WTC11 (cell line): Measurements from ENCODE around the gene INPP5K. TPM values are rescaled to one million over a fixed set of nuclear protein-coding genes. Genes with fewer than 3 reads are reported as not detected.

Source experiments
- ATAC-seq: fragments of 200-7000 bp; cut with Tn5 transposase; 2 replicates; pipeline ENCODE4 v1.10.0; 2021; ENCODE audit warnings: mild to moderate bottlenecking, moderate library complexity
- CTCF ChIA-PET: fragments of 300-600 bp; sonication (Branson Sonifier 250); formaldehyde crosslinking; loops from one replicate; lab custom pipeline; 2021; ENCODE audit warnings: antibody characterized with exemption; lab: Charles Lee
- POLR2A ChIA-PET: fragments of 350-600 bp; sonication (Branson Sonifier 250); formaldehyde crosslinking; loops from one replicate; lab custom pipeline; 2021; ENCODE audit warnings: antibody characterized with exemption; lab: Charles Lee
- DNase-seq: peaks from one replicate; pipeline ENCODE4 v3.0.0; 2021; ENCODE audit warnings: low spot score
- H3K27ac Mint-ChIP-seq: 2 replicates; pipeline ENCODE4 v1.8.0; 2021; ENCODE audit warnings: mixed read lengths
- H3K27me3 Mint-ChIP-seq: 2 replicates; pipeline ENCODE4 v1.8.0; 2021; ENCODE audit warnings: low read depth, mild to moderate bottlenecking, moderate library complexity, mixed read lengths
- H3K36me3 Mint-ChIP-seq: 2 replicates; pipeline ENCODE4 v1.8.0; 2021; ENCODE audit warnings: mixed read lengths
- H3K4me1 Mint-ChIP-seq: 2 replicates; pipeline ENCODE4 v1.8.0; 2022; ENCODE audit warnings: mixed read lengths
- H3K4me3 Mint-ChIP-seq: 2 replicates; pipeline ENCODE4 v1.8.0; 2021; ENCODE audit warnings: mild to moderate bottlenecking, moderate library complexity, mixed read lengths
- H3K9me3 Mint-ChIP-seq: 2 replicates; pipeline ENCODE4 v1.8.0; 2021; ENCODE audit warnings: mixed read lengths
- ATF1 ChIP-seq: sonication (generic); formaldehyde crosslinking; IDR thresholded peaks from 2 replicates; pipeline ENCODE4 v1.8.1; 2023; ENCODE audit warnings: mild to moderate bottlenecking, moderate library complexity, missing genetic modification reagents
- CDX4 ChIP-seq: fragments of 250-450 bp; sonication (Bioruptor Pico); IDR thresholded peaks from 2 replicates; pipeline ENCODE4 v1.9.0; 2021; ENCODE audit warnings: moderate library complexity, mild to moderate bottlenecking, inconsistent platforms, borderline replicate concordance
- CREB1 ChIP-seq: sonication (generic); formaldehyde crosslinking; IDR thresholded peaks from 2 replicates; pipeline ENCODE4 v1.8.0; 2023; ENCODE audit warnings: mild to moderate bottlenecking, missing genetic modification reagents
- CREM ChIP-seq: sonication (generic); formaldehyde crosslinking; IDR thresholded peaks from 2 replicates; pipeline ENCODE4 v1.8.1; 2022; ENCODE audit warnings: mild to moderate bottlenecking, missing genetic modification reagents, moderate library complexity
- EMX1 ChIP-seq: fragments of 250-450 bp; sonication (Bioruptor Pico); IDR thresholded peaks from 2 replicates; pipeline ENCODE4 v1.8.0; 2021; ENCODE audit warnings: mild to moderate bottlenecking
- FOXJ3 ChIP-seq: sonication (generic); formaldehyde crosslinking; IDR thresholded peaks from 2 replicates; pipeline ENCODE4 v1.9.0; 2021; ENCODE audit warnings: missing genetic modification reagents, mild to moderate bottlenecking, borderline replicate concordance
- FOXK1 ChIP-seq: sonication (generic); formaldehyde crosslinking; IDR thresholded peaks from 2 replicates; pipeline ENCODE4 v1.8.0; 2022; ENCODE audit warnings: mild to moderate bottlenecking, moderate library complexity, missing genetic modification reagents
- GABPB1 ChIP-seq: sonication (generic); formaldehyde crosslinking; IDR thresholded peaks from 2 replicates; pipeline ENCODE4 v1.8.1; 2023; ENCODE audit warnings: mild to moderate bottlenecking, missing genetic modification reagents
- GRHL2 ChIP-seq: fragments of 250-450 bp; sonication (Bioruptor Pico); IDR thresholded peaks from 2 replicates; pipeline ENCODE4 v1.8.0; 2022; ENCODE audit warnings: mild to moderate bottlenecking, moderate library complexity; ENCODE audit not compliant: insufficient replicate concordance, severe bottlenecking
- KAT7 ChIP-seq: sonication (generic); formaldehyde crosslinking; IDR thresholded peaks from 2 replicates; pipeline ENCODE4 v1.8.1; 2023; ENCODE audit warnings: missing genetic modification reagents, mild to moderate bottlenecking, borderline replicate concordance
- NR2C2 ChIP-seq: sonication (generic); formaldehyde crosslinking; IDR thresholded peaks from 2 replicates; pipeline ENCODE4 v1.8.0; 2022; ENCODE audit warnings: mild to moderate bottlenecking, missing genetic modification reagents
- RELA ChIP-seq: sonication (generic); formaldehyde crosslinking; IDR thresholded peaks from 2 replicates; pipeline ENCODE4 v1.8.1; 2022; ENCODE audit warnings: missing genetic modification reagents, mild to moderate bottlenecking, borderline replicate concordance
- SOX15 ChIP-seq: fragments of 250-450 bp; sonication (Bioruptor Pico); IDR thresholded peaks from 2 replicates; pipeline ENCODE4 v1.9.0; 2021; ENCODE audit warnings: mild to moderate bottlenecking
- TEAD1 ChIP-seq: sonication (generic); formaldehyde crosslinking; IDR thresholded peaks from 2 replicates; pipeline ENCODE4 v1.8.0; 2022; ENCODE audit warnings: mild to moderate bottlenecking, missing genetic modification reagents
- ZBTB21 ChIP-seq: sonication (generic); formaldehyde crosslinking; IDR thresholded peaks from 2 replicates; pipeline ENCODE4 v1.8.1; 2023; ENCODE audit warnings: mild to moderate bottlenecking, missing genetic modification reagents, borderline replicate concordance
- ZNF138 ChIP-seq: sonication (generic); formaldehyde crosslinking; conservative IDR thresholded peaks from 2 replicates; pipeline ENCODE4 v1.8.1; 2022; ENCODE audit warnings: mild to moderate bottlenecking, moderate library complexity, missing genetic modification reagents
- ZNF396 ChIP-seq: fragments of 250-450 bp; sonication (Bioruptor Pico); IDR thresholded peaks from 2 replicates; pipeline ENCODE4 v1.8.0; 2021; ENCODE audit warnings: mild to moderate bottlenecking, moderate library complexity, borderline replicate concordance
- ZNF416 ChIP-seq: fragments of 250-450 bp; sonication (Bioruptor Pico); IDR thresholded peaks from 2 replicates; pipeline ENCODE4 v1.9.0; 2021; ENCODE audit warnings: mild to moderate bottlenecking, inconsistent platforms
- ZNF425 ChIP-seq: fragments of 250-450 bp; sonication (Bioruptor Pico); conservative IDR thresholded peaks from 2 replicates; pipeline ENCODE4 v1.9.0; 2021; ENCODE audit warnings: mild to moderate bottlenecking
- total RNA-seq: library from RNA; stranded (reverse); gene quantifications from 3 replicates; pipeline ENCODE4 v1.2.3, GENCODE V29; 2021
- TF ChIP-seq, protein P1 (sequence below): sonication (generic); formaldehyde crosslinking; IDR thresholded peaks from 2 replicates; pipeline ENCODE4 v1.8.1; 2023; ENCODE audit warnings: mild to moderate bottlenecking, moderate library complexity, missing genetic modification reagents
- TF ChIP-seq, protein P2 (sequence below): fragments of 200-600 bp; IDR thresholded peaks from 2 replicates; pipeline ENCODE4 v1.8.0; 2022; ENCODE audit warnings: antibody characterized with exemption
- TF ChIP-seq, protein P3 (sequence below): sonication (generic); formaldehyde crosslinking; IDR thresholded peaks from 2 replicates; pipeline ENCODE4 v1.8.1; 2023; ENCODE audit warnings: mild to moderate bottlenecking, missing genetic modification reagents
- TF ChIP-seq, protein P4 (sequence below): sonication (generic); formaldehyde crosslinking; IDR thresholded peaks from 2 replicates; pipeline ENCODE4 v1.8.1; 2022; ENCODE audit warnings: missing genetic modification reagents, borderline replicate concordance
- TF ChIP-seq, protein P5 (sequence below): fragments of 250-450 bp; sonication (Bioruptor Pico); IDR thresholded peaks from 2 replicates; pipeline ENCODE4 v1.9.0; 2021; ENCODE audit warnings: mild to moderate bottlenecking, borderline replicate concordance

The INPP5K gene
- total RNA-seq, 1 experiment from 2014 or later = 26.8 TPM

GRCh38 chr17:1542316-1542715 is 25.9 kb upstream of the INPP5K start (continued):
- TF ChIP-seq, protein P1, sequence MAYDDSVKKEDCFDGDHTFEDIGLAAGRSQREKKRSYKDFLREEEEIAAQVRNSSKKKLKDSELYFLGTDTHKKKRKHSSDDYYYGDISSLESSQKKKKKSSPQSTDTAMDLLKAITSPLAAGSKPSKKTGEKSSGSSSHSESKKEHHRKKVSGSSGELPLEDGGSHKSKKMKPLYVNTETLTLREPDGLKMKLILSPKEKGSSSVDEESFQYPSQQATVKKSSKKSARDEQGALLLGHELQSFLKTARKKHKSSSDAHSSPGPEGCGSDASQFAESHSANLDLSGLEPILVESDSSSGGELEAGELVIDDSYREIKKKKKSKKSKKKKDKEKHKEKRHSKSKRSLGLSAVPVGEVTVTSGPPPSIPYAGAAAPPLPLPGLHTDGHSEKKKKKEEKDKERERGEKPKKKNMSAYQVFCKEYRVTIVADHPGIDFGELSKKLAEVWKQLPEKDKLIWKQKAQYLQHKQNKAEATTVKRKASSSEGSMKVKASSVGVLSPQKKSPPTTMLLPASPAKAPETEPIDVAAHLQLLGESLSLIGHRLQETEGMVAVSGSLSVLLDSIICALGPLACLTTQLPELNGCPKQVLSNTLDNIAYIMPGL (CRISPR knock-in tag) = no peak
- no peak for TF ChIP-seq FOXK1 (CRISPR knock-in tag)
- no peak for TF ChIP-seq EMX1 (CRISPR knock-in tag)
- TF ChIP-seq CREB1 = no peak
- no peak for TF ChIP-seq GRHL2 (CRISPR knock-in tag)
- TF ChIP-seq FOXJ3 (CRISPR knock-in tag) = no peak
- TF ChIP-seq, protein P2, sequence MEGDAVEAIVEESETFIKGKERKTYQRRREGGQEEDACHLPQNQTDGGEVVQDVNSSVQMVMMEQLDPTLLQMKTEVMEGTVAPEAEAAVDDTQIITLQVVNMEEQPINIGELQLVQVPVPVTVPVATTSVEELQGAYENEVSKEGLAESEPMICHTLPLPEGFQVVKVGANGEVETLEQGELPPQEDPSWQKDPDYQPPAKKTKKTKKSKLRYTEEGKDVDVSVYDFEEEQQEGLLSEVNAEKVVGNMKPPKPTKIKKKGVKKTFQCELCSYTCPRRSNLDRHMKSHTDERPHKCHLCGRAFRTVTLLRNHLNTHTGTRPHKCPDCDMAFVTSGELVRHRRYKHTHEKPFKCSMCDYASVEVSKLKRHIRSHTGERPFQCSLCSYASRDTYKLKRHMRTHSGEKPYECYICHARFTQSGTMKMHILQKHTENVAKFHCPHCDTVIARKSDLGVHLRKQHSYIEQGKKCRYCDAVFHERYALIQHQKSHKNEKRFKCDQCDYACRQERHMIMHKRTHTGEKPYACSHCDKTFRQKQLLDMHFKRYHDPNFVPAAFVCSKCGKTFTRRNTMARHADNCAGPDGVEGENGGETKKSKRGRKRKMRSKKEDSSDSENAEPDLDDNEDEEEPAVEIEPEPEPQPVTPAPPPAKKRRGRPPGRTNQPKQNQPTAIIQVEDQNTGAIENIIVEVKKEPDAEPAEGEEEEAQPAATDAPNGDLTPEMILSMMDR = no peak
- TF ChIP-seq NR2C2 (CRISPR knock-in tag) = no peak

- no peak for DNase-seq
- Mint-ChIP-seq H3K4me1 (no peaks in the 10 kb centered on the region), H3K36me3 (peaks cover 41% of the 10 kb centered on the region), H3K4me3 (no peak overlapping the region), H3K9me3 (no peaks in the 10 kb centered on the region), H3K27me3 (no peaks in the 10 kb centered on the region), H3K27ac (no peak overlapping the region; the same call in 1 of the 2 replicates)
- ChIA-PET POLR2A (no interaction called here), CTCF (no interaction called here)
- ATAC-seq = no peak
- TF ChIP-seq, protein P3, sequence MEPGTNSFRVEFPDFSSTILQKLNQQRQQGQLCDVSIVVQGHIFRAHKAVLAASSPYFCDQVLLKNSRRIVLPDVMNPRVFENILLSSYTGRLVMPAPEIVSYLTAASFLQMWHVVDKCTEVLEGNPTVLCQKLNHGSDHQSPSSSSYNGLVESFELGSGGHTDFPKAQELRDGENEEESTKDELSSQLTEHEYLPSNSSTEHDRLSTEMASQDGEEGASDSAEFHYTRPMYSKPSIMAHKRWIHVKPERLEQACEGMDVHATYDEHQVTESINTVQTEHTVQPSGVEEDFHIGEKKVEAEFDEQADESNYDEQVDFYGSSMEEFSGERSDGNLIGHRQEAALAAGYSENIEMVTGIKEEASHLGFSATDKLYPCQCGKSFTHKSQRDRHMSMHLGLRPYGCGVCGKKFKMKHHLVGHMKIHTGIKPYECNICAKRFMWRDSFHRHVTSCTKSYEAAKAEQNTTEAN (CRISPR knock-in tag) = no peak
- no peak for TF ChIP-seq CDX4 (CRISPR knock-in tag)
- TF ChIP-seq, protein P4, sequence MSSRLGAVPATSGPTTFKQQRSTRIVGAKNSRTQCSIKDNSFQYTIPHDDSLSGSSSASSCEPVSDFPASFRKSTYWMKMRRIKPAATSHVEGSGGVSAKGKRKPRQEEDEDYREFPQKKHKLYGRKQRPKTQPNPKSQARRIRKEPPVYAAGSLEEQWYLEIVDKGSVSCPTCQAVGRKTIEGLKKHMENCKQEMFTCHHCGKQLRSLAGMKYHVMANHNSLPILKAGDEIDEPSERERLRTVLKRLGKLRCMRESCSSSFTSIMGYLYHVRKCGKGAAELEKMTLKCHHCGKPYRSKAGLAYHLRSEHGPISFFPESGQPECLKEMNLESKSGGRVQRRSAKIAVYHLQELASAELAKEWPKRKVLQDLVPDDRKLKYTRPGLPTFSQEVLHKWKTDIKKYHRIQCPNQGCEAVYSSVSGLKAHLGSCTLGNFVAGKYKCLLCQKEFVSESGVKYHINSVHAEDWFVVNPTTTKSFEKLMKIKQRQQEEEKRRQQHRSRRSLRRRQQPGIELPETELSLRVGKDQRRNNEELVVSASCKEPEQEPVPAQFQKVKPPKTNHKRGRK (CRISPR knock-in tag) = no peak
- no peak for TF ChIP-seq RELA (CRISPR knock-in tag)
- no peak for TF ChIP-seq ZNF416 (CRISPR knock-in tag)
- no peak for TF ChIP-seq CREM (CRISPR knock-in tag)
- TF ChIP-seq ATF1 (CRISPR knock-in tag) = no peak
- TF ChIP-seq ZBTB21 (CRISPR knock-in tag) = no peak
- no peak for TF ChIP-seq SOX15 (CRISPR knock-in tag)
- TF ChIP-seq ZNF138 (CRISPR knock-in tag) = no peak
- TF ChIP-seq TEAD1 (CRISPR knock-in tag) = no peak
- TF ChIP-seq ZNF425 = no peak
- no peak for TF ChIP-seq GABPB1 (CRISPR knock-in tag)
- TF ChIP-seq, protein P5, sequence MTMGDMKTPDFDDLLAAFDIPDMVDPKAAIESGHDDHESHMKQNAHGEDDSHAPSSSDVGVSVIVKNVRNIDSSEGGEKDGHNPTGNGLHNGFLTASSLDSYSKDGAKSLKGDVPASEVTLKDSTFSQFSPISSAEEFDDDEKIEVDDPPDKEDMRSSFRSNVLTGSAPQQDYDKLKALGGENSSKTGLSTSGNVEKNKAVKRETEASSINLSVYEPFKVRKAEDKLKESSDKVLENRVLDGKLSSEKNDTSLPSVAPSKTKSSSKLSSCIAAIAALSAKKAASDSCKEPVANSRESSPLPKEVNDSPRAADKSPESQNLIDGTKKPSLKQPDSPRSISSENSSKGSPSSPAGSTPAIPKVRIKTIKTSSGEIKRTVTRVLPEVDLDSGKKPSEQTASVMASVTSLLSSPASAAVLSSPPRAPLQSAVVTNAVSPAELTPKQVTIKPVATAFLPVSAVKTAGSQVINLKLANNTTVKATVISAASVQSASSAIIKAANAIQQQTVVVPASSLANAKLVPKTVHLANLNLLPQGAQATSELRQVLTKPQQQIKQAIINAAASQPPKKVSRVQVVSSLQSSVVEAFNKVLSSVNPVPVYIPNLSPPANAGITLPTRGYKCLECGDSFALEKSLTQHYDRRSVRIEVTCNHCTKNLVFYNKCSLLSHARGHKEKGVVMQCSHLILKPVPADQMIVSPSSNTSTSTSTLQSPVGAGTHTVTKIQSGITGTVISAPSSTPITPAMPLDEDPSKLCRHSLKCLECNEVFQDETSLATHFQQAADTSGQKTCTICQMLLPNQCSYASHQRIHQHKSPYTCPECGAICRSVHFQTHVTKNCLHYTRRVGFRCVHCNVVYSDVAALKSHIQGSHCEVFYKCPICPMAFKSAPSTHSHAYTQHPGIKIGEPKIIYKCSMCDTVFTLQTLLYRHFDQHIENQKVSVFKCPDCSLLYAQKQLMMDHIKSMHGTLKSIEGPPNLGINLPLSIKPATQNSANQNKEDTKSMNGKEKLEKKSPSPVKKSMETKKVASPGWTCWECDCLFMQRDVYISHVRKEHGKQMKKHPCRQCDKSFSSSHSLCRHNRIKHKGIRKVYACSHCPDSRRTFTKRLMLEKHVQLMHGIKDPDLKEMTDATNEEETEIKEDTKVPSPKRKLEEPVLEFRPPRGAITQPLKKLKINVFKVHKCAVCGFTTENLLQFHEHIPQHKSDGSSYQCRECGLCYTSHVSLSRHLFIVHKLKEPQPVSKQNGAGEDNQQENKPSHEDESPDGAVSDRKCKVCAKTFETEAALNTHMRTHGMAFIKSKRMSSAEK (CRISPR knock-in tag) = no peak
- TF ChIP-seq KAT7 (CRISPR knock-in tag) = no peak
- TF ChIP-seq ZNF396 = no peak
Observed at GRCh38 chr17:1541367-1541904, 25.0 kb upstream of the INPP5K start.
